Forelimb muscle (tissue), 1 donor: ENCODE results near the gene FBXO3. TPM values are rescaled to one million over a fixed set of nuclear protein-coding genes. Genes with fewer than 3 reads are reported as not detected.
"Not testable (repeated sequence)": the region's sequence is repeated elsewhere in the genome, so short reads cannot be mapped to it uniquely, and the experiment has no call there.

Source experiments
- DNase-seq: peaks from one replicate; pipeline ENCODE4 v3.0.0-alpha.2; 2013; ENCODE audit warnings: low read depth
- polyA plus RNA-seq: library from polyadenylated mRNA; unstranded; fragments of 120-200 nt; gene quantifications from one replicate; pipeline ENCODE4 v1.2.1, GENCODE V29; 2013; ENCODE audit not compliant: insufficient read length

Gene FBXO3, protein sequence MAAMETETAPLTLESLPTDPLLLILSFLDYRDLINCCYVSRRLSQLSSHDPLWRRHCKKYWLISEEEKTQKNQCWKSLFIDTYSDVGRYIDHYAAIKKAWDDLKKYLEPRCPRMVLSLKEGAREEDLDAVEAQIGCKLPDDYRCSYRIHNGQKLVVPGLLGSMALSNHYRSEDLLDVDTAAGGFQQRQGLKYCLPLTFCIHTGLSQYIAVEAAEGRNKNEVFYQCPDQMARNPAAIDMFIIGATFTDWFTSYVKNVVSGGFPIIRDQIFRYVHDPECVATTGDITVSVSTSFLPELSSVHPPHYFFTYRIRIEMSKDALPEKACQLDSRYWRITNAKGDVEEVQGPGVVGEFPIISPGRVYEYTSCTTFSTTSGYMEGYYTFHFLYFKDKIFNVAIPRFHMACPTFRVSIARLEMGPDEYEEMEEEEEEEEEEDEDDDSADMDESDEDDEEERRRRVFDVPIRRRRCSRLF
- 22.9 TPM for polyA plus RNA-seq

DNA sequence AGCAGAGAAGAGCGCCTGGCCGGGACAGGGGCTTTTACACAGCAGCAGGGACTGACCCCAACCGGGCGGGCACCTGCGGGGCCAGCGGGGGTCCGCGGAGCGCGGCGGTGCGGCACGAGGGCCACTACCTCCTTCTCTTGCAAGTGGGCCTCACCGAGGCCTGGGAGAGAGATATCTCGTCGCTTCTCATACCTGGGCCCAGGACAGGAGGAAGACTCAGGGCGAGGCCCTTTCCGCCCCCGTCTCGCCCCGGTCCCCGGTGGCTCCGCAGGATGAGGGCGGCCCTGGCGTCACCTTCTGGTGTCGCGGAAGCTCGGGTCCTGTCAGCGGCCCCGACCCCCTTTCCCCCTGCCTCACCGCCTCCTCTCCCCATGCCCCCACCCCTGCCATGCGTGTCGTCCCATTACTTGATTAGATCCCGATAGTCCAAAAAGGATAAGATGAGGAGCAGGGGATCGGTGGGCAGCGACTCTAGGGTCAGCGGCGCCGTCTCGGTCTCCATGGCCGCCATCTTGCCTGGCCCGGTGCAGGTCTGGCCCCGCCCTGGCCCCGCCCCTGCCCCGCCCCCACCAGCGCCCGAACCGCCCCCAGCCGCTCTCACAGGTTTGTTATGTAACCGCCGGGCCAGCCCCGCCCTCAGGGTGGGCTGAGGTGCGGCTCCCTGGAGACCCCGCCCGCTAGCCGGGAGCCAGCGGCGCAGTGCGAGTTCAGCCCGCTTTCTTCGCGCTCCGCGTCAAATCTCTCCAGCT is at the start of gene FBXO3:
Gene FBXO3, minus strand, starts transcription at position 534 of the 749 bp plus-strand sequence. Its CDS starts 23 bp downstream, at position 511.
- no peak for DNase-seq

DNA sequence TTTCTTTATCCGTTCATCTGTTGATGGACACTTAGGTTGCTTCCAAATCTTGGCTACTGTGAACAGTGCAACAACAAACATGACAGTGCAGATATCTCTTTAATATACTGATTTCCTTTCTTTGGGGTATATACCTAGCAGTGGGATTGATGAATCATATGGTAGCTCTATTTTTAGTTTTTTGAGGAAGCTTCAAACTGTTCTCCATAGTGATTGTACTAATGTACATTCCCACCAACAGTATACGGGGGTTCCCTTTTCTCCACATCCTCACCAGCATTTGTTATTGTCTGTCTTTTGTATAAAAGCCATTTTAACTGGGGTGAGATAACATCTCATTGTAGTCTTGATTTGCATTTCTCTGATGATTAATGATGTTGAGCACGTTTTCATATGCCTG is 48.7 kb upstream of the FBXO3 start:
- DNase-seq: not testable (repeated sequence)

DNA sequence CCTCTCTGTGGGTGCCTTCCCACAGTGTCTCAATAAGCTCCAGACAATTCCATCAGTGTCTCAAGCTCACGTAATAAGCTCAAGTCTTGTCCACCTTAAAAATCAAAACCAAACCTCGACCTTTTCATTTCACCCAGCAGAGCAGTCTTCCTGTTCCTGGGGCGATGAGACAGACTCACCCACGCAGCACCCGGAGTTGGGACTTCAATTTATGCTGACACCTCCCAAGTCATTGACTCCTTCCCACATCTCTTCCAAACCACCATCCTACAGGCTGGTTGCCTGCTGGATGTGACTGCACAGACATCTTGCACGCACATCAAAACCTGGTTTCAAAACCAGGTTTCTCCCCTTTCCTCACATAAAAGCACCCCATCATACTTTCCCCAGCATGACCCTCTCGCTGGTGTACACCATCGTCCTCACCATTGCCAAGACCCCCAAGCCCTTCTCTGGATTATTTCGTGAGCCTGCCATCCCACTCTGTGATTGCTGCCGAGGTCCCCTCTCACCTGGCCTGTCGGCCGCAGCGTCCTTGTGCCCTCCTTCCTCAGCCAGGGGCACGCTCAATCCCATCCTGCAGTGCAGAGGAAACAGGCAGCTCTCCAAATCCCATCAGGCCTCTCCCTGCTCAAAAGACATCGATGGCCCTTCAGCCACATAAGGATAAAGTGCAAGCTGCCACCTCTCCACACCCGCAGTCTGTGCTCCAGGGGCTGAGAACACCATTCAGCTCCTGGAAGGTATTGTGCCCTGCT is 45.1 kb upstream of the FBXO3 start:
- no peak for DNase-seq

DNA sequence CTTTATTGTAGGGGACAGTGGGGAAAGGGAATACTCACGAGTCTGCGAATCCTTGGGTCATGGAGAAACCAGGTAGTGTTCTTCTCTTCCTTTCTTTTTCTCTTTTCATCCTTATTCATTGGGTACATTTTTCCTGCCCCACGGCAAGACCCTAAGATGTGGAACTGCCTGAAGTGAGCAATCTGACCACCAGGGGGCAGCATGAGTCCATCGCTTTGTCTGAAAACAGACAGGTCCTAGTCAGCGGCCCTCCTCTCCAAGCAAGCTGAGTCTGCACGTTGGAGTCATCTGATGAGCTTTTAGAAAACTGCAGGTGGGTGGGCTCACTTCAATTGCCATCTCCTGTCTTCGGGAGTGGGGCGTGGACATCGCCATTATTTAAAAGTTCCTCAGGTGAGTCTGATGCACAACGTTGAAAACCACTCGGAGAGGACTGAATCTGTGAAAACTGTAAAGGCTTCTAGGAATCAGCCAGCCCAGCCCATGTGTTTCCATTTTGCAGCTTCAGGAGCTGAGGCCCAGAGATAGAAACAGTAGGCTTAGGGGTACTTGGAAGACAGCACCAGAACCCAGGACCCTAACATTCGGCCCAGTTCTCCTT is 34.0 kb upstream of the FBXO3 start:
- peak; percentile 36 for DNase-seq

DNA sequence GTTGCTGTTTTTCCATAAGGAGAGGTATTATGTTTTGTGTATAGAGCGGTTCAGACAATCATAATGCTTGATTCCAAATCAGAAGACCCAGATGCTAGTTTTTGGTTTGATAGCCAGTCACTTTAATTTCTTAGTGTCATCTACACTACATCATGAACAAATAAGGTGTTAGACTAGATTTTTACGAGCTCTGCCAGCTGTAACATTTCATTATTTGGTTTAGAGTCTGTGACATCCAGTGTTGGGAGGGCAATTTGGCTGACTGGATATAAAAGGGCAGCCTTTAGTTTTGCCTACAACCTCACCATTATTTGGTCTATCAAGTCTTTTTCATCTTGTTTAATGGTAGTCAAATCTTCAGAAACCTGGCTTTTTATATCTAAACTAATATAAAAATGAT is 30.2 kb upstream of the FBXO3 start:
- DNase-seq: no peak

DNA sequence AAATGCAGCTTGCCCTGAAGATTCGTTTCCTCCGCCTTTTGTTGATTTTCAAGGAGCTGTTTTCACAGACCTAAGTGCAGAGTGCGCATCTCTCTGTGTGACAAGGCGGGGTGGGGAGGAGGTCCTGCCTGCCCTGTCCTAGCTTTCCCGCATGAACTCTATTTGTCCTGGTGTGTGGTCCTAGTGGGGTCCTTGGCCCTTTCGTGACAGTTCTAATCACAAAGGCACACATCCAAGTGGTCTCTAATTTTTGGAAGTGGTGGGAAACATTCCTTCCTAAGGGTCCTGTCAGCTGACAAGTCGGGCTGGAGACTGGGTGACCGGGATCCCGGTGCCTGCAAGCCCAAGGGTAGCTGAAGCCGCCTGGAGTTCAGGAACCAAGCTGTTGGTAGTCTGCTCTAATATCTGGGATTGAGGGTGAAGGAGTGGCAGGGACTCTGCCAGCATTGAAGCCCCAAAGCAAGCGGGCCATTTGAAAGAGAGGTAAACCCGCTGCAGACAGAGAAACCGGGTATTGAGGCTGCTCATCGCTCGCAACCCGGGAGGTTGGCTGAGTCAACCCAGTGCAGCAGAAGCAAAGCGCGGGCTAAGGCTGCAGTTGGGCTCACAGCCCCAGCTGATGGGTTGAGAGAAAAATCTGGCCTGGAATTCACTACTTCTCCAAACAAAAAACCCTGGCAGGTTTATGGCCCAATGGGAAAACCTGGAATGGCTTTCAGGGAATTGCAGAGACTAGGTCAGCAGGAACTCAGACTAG is 28.1 kb upstream of the FBXO3 start:
- peak; percentile 44 for DNase-seq

DNA sequence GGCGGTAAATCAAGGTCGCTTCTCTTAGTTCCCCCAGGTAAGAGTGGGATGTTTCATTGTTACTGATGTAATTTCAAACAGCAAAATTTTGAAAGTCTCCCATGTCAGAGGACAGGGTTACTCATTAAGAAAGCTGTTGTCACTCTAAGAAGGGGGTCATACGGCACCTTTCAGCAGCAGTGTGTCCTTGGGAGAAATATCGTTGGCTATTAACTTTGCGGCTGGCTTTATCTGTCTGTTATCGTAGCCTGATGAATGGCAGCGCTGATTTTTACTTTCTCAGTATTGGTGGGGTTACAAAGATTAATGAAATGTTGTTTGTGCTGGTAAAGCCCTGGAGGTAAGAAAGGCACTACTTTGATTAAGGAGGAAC is 27.5 kb upstream of the FBXO3 start:
- DNase-seq: no peak

DNA sequence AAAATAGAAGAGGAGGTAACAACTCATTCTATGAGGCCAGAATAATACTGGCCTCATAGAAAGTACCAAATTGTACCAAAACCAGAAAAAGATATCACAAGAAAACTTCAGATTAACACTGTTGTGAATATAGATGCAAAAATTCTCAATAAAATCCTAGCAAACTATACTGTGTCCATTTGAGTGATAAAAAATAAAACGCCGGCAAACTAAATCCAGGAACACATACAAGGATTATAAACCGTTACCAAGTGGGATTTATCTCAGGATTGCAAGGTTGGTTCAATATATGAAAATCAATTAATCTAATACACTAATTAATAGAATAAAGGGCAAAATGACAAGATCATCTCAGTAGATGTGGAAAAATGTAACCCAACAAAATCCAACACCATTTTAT is 23.6 kb upstream of the FBXO3 start:
- no peak for DNase-seq

DNA sequence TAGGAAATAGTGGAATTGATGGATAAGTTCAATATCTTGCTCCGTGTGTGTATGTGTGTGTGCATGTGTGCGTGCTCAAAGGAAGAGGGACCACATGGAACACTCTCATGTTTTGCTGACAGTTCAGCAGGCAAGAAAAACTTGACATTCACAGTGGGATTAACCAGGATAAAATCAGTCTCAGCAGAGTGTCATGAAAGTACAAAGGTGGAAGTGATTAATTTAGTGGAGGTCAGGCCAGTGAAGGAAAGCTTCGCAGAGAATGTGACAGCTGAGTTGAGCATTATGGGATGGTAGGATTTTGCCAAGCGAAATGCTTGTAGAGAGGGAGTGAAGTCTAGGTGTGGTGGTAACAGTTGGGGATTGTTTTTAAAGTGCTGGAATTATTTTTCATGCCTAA is 15.7 kb upstream of the FBXO3 start:
- DNase-seq: no peak

DNA sequence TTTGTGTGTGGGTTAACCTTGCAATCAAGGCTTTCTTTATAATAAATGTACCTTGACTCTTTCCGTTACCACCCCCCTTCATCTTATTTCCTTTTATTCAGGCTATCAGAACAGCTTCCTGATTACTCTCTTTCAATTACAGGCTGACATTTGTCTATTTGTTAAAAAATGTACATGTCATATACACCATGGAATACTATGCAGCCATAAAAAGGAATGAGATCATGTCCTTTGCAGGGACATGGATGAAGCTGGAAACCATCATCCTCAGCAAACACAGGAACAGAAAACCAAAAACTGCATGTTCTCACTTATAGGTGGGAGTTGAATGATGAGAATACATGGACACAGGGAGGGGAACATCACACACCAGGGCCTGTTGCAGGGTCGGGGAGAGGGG is 13.8 kb upstream of the FBXO3 start:
- DNase-seq: not testable (repeated sequence)

DNA sequence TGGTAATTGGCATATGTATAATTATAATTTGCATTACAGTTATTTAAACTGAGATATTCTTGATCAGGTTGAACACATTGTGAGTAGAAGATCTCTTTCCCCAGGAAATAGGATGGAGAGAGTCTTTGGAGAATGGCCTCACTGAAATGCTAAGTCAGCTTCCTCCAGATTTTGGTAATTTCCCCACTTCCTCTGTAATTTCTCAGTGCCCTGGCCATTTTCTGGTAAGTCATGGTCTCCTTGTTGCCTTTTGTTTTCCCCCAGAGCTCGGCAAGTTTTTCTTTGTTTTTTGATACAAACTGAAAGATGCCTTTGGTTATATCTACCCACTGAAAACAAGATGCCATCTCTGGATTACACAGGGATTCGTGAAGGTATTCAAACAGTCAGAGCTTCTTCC is 12.8 kb upstream of the FBXO3 start:
- no peak for DNase-seq

DNA sequence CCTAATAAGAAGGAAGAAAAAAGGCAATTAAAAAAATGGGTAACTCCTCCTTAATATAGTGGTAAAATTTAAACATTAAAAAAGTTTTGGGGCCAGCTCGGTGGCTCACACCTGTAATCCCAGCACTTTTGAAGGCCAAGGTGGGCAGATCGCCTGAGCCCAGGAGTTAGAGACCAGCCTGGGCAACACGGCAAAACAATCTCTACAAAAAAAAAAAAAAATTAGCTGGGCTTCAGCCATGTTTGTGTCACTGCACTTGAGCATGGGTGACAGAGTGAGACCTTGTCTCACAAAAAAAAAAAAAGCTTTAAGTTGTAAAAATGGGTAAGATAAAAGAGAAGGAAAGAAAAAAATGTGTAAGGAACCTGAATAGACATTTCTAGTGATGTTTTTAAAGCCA is 11.3 kb upstream of the FBXO3 start:
- no peak for DNase-seq

DNA sequence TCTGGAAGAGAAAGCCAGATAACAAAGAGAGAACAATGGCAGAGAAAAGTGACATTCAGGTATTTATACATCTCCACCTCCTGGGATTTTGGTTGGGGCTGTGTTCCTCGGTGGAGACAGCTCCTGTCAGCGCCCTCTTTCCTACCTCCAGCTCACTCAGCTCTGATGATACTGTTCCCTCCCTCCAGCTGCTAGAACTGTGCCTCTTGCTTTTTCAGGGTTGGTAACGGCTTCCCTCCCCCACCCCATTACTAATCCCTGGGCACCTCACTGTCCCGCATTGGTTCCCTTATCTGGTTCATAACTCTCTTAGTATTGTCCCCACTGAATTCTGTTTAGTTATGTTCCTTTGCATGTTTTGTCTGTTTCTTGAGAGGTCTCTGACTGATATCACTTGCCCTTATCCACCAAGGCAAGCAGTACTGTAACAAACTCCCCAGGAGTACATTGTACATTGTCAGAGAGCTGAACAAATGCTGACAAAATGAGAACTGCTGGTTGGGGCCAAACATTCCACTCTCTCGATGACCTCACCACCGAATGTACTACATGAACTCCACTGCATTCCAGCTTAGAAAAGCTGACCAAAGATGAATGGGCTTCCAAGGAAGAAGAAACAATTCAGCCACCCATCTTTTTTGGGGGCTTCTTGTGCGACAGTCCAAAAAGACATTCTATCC is 5.7 kb upstream of the FBXO3 start:
- DNase-seq: peak; percentile 49

DNA sequence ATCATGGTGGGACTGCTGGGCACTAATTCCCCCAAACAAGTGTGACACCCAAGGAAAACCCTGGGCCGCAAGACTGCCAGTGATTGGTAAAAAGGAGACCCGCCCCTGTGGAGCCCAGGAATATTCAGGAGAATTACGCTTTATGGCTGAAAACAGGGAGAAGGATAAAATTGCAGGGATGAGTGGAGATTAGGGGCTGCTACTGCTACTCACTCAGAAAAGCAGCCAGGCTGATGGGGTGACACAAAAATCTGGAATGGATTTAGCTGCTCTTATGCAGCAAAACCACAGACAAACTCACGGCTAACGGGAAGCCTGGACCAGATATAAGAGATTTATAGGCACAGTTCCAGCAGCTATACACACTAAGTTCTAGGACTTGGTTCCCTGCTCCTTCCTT is 4.4 kb upstream of the FBXO3 start:
- peak; percentile 66 for DNase-seq

DNA sequence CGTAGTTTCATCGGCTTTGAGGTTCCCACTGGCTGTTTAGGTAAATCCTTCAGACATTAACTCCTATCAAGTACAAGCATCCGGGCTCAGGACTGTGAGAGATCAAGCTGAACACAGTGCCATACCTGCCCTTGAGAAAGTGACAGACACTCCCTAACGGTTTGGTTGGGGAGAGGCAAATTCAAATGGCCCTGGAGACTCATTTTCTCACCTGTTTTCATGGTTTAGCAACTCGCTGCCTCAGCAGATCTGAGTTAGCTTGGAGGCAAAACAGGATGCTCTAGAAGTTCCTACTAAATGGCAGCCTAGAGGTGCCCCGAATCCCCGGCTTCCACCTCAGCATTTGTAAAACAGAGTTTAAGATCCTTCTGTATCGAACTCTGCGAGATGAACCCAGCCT is 3.6 kb upstream of the FBXO3 start:
- DNase-seq: no peak

DNA sequence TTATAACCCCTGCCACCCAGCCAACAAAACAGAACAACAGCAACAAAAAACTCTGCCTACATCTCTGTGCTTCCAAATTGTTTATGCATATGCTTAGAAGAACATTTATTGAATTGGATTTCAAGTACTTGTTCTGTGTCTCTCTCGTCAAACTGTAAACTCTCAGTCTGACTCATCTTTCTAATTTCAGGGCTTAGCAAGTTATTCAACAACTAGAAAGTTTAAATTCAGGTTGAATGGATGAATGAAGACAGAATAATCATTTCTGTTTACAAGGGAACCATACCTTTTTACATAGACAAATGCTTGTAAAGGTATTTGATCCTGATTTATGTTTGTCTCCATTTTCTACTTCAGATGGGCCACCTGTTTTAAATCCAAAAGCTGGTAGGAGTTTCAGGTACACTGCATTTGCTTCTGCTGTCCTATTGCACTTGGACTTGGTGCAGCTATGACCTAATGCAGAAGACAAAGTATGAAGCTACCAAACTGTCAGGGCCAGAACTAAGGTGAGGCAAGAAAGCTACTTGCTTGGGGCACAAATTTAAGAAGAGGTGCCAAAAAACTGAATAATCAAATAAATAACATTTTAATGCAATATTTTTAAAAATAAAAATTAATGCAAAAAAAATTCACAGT is 1.6 kb upstream of the FBXO3 start:
- no peak for DNase-seq

DNA sequence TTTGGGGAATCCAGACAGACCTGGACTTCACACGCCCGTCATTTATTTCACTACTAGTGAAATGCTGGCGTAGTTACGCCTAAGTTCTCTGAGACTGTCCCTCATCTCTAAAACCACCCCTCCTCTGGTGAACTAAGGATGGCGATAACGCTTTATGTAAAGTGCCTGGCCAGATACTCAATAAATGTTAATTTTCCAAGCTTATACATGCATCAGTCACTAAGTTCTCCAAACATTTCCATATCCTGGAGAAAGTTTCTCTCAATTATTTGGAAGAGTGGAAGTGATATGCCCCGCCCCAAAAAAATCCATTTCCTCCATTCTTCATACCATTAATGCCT is 1.1 kb upstream of the FBXO3 start:
- DNase-seq: no peak

DNA sequence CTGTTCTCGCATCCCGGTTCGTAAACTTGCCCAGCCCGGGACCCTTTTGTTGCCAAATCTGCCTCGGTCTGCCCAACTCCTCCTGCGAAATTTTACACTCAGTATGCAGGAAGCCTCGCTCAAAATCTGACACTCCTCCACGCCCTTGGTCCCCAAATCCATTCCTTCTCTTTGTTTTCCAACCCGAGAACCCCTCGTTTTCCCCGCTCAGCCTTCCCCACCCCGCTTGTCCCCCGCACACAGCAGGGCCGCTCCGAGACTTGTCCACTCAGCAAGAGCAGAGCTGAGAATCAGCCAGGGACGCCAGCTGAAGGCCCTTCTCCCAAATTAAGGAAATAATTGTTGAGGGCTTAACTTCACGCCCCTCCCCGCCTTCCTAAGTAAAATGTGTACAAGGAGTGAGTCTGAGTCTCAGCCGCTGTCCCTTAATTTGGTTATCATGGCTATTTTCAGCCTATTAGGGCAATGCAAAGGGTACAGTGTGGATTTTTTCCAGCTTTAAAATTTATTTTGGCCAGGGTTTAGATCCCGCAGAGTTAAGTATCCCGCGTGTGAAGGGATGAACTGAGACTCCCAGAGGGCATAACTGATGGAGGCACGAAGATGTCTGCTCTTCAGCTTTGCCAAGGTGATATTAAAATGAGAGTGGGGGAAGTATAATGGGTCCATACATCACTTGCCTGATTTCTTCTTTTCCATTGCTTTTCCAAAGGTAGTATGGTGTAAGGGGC is 581 bp upstream of the FBXO3 start:
- no peak for DNase-seq

DNA sequence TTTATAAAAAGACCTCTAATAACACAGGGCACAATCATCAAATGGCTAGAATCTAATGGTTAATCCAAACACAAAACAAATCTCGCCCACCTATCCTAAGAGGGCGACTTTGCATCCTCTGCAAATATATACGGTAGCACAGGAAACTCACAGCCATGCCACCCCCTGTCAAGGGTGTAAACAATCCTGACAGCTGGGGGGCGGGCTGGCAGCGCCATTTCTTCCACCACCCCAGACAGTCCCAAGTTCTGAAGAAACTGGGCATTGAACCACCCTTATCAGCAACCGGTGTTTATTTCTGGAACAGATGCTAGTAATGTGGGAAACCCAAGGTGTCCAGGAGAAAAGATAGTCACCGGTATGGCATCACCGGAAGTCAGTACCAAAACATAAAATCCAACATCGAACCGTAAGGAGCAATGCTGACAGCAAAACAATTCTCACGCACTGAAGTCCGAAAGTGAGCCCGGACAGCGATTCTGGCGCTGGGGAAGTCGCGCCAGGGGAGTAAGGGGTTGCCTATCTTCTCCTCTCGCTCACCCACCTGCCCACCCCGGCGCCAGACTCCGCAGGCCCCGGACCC is 825 bp downstream of the FBXO3 start:
- DNase-seq: no peak
